Choroid plexus epithelial cell (primary cell): ENCODE results near the gene EMC10.
A peak's percentile ranks its signal among the peaks of the same experiment; 100 is the strongest.

Experiments
- DNase-seq: peaks from one replicate; pipeline ENCODE4 v3.0.0-alpha.2; 2010; ENCODE audit warnings: low read depth
- H3K4me3 ChIP-seq: 2 replicates; pipeline ENCODE4 v1.5.1; 2011; ENCODE audit warnings: low read depth, mild to moderate bottlenecking, control low read depth, low read length, moderate library complexity
- CTCF ChIP-seq: conservative IDR thresholded peaks from 2 replicates; pipeline ENCODE4 v1.5.1; 2011; ENCODE audit warnings: low read depth, mild to moderate bottlenecking, control low read depth, inconsistent platforms, low read length, moderate library complexity

The EMC10 gene

GRCh38 chr19:50485284-50485955, 9.1 kb downstream of the EMC10 start:
- no peak overlapping the region for H3K4me3 ChIP-seq
- DNase-seq: no peak
- TF ChIP-seq CTCF: no peak

- H3K4me3 ChIP-seq: no peak overlapping the region
- DNase-seq: peak; percentile 53
Measured at GRCh38 chr19:50486823-50487515, 10.7 kb downstream of the EMC10 start.

GRCh38 chr19:50488389-50489194, 12.3 kb downstream of the EMC10 start:
- DNase-seq: no peak
- no peak for TF ChIP-seq CTCF
- H3K4me3 ChIP-seq: no peak overlapping the region

More at GRCh38 chr19:50486823-50487515, 10.7 kb downstream of the EMC10 start:
- peak; percentile 63 for TF ChIP-seq CTCF

GRCh38 chr19:50489461-50490011, 13.2 kb downstream of the EMC10 start:
- no peak for TF ChIP-seq CTCF
- H3K4me3 ChIP-seq: no peak overlapping the region
- DNase-seq: no peak

- H3K4me3 ChIP-seq: no peak overlapping the region
- no peak for TF ChIP-seq CTCF
- DNase-seq: no peak
Measured at GRCh38 chr19:50490411-50490811, 14.1 kb downstream of the EMC10 start.

- no peak for TF ChIP-seq CTCF
- DNase-seq: no peak
- no peak overlapping the region for H3K4me3 ChIP-seq
Measured at GRCh38 chr19:50490991-50491472, 14.7 kb downstream of the EMC10 start.
